Eye (tissue), 1 donor: ENCODE results near the gene FANCI.

Experiments
- DNase-seq: peaks from one replicate; pipeline ENCODE4 v3.0.0-alpha.2; 2015

FANCI gene

DNA sequence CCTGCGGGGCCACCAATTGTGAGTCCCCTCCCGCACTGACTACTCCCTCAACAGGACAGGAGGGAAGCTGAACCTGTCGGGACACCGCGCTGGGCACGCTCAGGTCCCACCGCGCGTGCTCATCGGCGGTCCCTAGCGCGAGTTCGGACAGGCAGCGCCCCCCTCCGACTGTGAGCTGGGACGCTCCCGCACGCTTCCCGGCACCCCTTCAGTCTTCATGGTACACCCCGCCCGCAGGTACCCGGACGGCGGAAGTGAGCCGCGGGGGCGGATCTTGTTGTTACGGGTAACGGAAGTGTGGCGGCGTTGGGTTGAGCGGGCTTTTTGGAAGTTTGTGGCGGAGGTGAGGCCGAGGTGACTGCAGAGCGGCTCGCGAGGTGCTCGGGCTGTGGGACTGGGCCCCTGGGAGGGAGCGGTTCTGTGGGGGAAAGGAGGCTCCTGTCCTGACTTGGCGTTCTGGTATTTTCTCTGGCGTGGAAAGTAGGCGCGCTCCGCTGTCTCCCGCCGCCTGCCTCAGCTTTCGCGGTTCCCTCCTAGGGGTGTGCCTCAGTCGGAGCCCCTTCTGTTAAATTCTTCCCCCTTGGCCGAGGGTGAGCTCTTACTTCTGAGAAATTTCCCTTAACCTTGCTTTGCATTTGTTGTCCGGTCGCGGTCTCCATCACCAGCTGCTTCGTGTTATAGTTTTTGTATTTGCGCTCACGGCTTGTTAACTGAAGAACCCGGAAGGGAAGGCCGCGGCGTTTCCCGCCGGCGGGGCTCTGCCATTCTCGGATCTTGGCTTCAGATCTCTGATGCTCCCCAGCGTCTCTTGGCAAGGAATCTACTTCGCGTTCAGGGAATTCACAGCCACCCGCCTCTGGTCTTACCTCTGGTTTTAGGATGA is at the start of gene FANCI:
TSS of gene FANCI (plus strand) at position 289 of the 883 bp plus-strand sequence. CDS start 3,669 bp downstream, outside the sequence.
- DNase-seq: peak; percentile 98

- DNase-seq: no peak
Observed at GRCh38 chr15:89194608-89195007, 49.2 kb upstream of the FANCI start.

GRCh38 chr15:89195836-89196235 is 47.9 kb upstream of the FANCI start:
- DNase-seq: no peak

- DNase-seq: no peak
Observed at GRCh38 chr15:89196241-89196640, 47.5 kb upstream of the FANCI start.

DNA sequence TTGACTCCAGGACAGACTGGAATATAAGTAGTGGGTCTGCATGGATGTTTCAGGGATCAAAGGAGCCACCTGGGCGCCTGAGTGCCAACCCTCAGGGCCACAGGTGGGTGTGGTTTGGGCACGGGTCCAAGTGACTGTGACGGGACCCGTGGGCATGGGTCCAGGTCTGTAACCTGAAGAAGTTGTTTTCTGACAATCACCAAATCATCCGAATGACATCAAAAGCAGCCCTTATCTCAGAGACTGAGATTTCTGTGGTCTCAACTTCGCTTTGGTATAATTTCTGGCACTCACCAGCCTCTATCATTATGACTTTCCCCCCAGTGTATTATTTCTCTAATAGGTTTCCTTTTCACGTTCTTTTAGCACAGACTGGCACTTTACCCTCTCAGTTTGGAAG is 46.8 kb upstream of the FANCI start:
- no peak for DNase-seq

GRCh38 chr15:89197503-89197971 is 46.2 kb upstream of the FANCI start:
- DNase-seq: peak; percentile 70

GRCh38 chr15:89198196-89198595 is 45.6 kb upstream of the FANCI start:
- DNase-seq: no peak

DNA sequence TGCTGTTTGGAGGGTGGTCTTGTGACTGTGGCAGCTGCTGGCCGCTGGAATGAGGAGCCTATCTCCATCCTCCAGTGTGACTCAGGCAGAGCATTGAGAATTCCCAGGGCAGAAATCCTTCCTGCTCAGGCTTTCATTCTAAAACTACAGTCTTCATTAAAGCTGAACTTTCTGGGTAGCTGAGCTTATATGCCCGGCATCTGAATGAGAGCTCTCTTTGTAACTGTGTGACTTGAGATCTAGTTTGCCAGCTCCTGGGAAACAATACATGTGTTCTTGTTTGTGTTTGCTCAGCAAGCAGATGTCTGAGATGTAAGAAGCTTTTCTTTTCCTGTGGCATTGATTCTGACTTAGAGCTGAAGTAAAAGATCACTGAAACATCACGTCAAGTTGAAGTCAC is 44.8 kb upstream of the FANCI start:
- DNase-seq: peak; percentile 41

DNA sequence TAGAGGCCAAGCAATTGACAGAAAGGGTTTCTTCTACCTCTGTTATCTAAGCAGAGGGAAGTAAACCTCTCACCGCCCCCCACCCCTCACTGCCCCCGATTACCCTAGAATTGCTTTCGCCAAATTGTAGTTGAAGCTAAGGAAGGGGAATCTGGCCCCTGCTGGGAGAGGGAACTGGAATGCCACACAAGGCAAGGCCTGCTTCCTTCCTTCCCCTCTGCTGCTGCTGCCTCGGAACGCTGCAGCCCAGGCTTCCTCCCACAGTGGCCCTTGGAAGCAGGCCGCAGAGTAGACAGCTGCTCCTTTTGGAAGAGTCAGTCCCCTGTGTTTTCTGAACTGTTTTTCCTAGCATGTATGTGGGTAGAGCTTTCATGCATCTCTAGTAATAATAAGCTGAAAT is 44.0 kb upstream of the FANCI start:
- peak; percentile 37 for DNase-seq

- DNase-seq: no peak
Observed at GRCh38 chr15:89200182-89200581, 43.6 kb upstream of the FANCI start.

DNA sequence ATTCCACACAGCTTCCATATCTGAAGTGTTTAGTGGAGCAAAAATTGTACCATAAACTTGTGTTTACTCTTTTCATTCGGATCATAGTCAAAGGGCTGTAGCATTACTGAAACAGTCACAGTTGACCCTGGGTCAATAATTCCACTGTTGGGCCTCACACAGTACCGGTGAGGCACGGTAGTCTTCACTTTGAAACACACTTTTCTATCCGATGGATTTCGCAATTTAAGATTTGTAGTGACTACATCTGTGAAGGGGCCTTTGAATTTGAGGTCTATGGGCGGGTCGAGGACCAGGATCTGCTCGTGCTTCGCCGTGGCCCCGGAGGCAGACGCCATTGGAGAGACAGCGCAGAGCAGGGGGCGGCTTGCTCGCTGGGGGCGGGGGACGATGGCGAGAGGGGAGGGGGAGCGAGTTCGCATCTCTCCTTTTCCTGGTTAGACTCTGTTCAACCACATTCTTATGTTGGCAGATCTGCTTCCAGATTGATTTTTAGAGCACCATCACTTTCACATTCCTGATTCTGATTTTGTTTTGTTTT is 42.2 kb upstream of the FANCI start:
- no peak for DNase-seq

GRCh38 chr15:89203705-89204273 is 40.0 kb upstream of the FANCI start:
- no peak for DNase-seq

- no peak for DNase-seq
Observed at GRCh38 chr15:89205991-89206585, 37.7 kb upstream of the FANCI start.

GRCh38 chr15:89206908-89207331 is 36.9 kb upstream of the FANCI start:
- peak; percentile 87 for DNase-seq

GRCh38 chr15:89208256-89208655 is 35.5 kb upstream of the FANCI start:
- DNase-seq: no peak

- no peak for DNase-seq
Observed at GRCh38 chr15:89209057-89209456, 34.7 kb upstream of the FANCI start.

DNA sequence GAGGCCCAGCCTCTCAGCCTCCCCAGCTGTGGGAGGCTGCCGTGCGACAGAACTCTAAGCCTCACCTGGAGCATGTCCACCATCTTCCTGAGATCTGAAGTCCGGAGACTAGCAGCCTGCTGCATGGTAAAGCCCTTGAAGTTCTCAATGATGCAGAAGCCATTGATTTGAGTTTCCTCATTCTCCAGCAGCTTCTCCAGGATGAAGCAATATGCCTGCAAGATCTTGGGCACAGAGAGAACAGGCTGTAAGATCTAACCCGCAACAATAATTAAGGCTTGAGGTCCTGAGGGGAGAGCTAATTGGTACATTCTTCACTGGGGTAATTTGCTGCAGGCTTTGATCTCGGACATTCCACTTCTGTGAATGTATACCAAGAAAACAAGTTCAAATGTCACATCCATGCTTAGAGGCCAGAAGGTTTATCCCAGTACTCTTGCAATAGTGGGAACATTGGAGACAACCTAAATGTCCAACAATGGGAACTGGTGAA is 32.1 kb upstream of the FANCI start:
- DNase-seq: no peak

GRCh38 chr15:89215627-89216026 is 28.2 kb upstream of the FANCI start:
- DNase-seq: no peak

- no peak for DNase-seq
Observed at GRCh38 chr15:89217031-89217430, 26.7 kb upstream of the FANCI start.

DNA sequence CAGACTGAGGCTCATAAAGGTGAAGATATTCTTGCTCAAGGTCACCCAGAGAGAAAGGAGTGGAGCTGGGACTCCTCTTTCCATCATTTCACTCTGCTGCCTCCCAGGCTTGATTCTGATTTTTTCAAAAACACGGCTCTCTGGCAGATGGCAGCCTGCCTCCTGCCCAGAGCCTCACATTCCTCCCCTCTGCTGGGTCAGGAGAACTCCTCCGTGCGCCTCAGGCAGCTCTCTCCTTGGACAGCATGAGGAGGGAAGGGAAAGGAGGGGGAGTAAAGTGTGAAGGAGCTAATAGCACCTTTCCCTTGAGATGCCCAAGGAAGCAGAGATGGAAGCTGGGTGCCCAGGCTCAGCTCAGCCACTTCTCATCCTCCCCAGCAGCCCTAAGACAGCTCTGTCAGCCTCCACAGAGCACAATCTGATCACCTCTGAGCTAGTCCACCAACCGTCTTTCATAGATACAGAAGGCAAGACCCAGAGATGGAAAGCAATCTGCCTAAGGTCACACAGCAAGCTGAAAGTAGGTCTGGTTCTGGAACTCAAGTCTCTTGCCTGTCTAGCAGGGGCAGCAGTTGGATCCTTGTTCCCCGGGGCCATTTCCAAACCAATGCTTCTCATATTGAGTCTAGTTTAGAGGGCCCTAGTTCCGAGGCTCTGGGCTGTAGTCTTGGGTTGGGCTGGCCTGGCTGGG is 25.9 kb upstream of the FANCI start:
- no peak for DNase-seq

DNA sequence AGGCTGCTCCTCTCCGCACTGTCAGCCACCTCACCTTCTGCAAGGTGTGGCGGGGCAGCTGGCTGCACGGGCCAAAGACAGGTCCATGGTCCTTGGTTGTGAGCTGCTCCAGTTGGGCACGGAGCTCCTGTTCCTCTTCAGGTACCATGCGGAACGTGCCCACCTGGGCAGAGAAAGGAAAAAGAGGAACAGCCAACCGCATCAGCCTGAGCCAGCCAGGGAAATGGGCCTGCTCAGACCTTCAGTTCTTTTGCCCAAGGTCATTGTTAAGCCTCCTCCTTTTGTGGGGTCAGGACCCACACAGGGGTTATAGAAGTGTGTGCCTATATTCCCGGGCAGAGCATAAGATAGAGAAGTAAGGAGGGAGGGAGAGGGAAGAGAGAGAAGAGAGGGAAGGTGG is 25.2 kb upstream of the FANCI start:
- no peak for DNase-seq

- DNase-seq: peak; percentile 75
Observed at GRCh38 chr15:89221543-89221942, 22.2 kb upstream of the FANCI start, which contains the start of gene RLBP1. TSS of gene RLBP1 (minus strand) at chr15:89221579. CDS start at chr15:89218975, 2,604 bp downstream.

GRCh38 chr15:89225588-89225987 is 18.2 kb upstream of the FANCI start:
- DNase-seq: no peak
